NCI-H2029 treated with DMSO at 0.1 percent for 48 hours (cell line): ENCODE data around the gene FGF14.

Experiments used
- DNase-seq: peaks from one replicate; lab custom pipeline; 2025; lab: John Stamatoyannopoulos, UW

Gene FGF14

GRCh38 chr13:102367836-102368235 is 34.0 kb downstream of the FGF14 start:
- DNase-seq = no peak

- no peak for DNase-seq
Measured at GRCh38 chr13:102361113-102361512, 40.7 kb downstream of the FGF14 start.

- DNase-seq = no peak
Measured at GRCh38 chr13:102359264-102359663, 42.6 kb downstream of the FGF14 start.

GRCh38 chr13:102355251-102355650 is 46.6 kb downstream of the FGF14 start:
- DNase-seq = no peak

GRCh38 chr13:102354011-102354410 is 47.8 kb downstream of the FGF14 start:
- no peak for DNase-seq

- no peak for DNase-seq
Measured at GRCh38 chr13:102351521-102351920, 50.3 kb downstream of the FGF14 start.

- DNase-seq = no peak
Measured at GRCh38 chr13:102347490-102347889, 54.4 kb downstream of the FGF14 start.

- DNase-seq = no peak
Measured at GRCh38 chr13:102346769-102347168, 55.1 kb downstream of the FGF14 start.

- no peak for DNase-seq
Measured at GRCh38 chr13:102344410-102344809, 57.4 kb downstream of the FGF14 start.

GRCh38 chr13:102333320-102334198 is 68.3 kb downstream of the FGF14 start:
- no peak for DNase-seq

GRCh38 chr13:102328909-102329308 is 72.9 kb downstream of the FGF14 start:
- no peak for DNase-seq

- DNase-seq = no peak
Measured at GRCh38 chr13:102327119-102327617, 74.7 kb downstream of the FGF14 start.

- DNase-seq = no peak
Measured at GRCh38 chr13:102326381-102327118, 75.3 kb downstream of the FGF14 start.

GRCh38 chr13:102325321-102325720 is 76.5 kb downstream of the FGF14 start:
- DNase-seq = no peak

GRCh38 chr13:102323505-102323904 is 78.3 kb downstream of the FGF14 start:
- no peak for DNase-seq

- no peak for DNase-seq
Measured at GRCh38 chr13:102323012-102323411, 78.8 kb downstream of the FGF14 start.

GRCh38 chr13:102322211-102322610 is 79.6 kb downstream of the FGF14 start:
- DNase-seq = no peak

- DNase-seq = no peak
Measured at GRCh38 chr13:102318233-102318632, 83.6 kb downstream of the FGF14 start.

GRCh38 chr13:102317593-102317992 is 84.3 kb downstream of the FGF14 start:
- DNase-seq = no peak

GRCh38 chr13:102316732-102317131 is 85.1 kb downstream of the FGF14 start:
- DNase-seq = no peak

GRCh38 chr13:102312841-102313240 is 89.0 kb downstream of the FGF14 start:
- DNase-seq = no peak

- no peak for DNase-seq
Measured at GRCh38 chr13:102311901-102312300, 89.9 kb downstream of the FGF14 start.

- no peak for DNase-seq
Measured at GRCh38 chr13:102311419-102311796, 90.4 kb downstream of the FGF14 start.
